ENCODE results near the gene CAPN3.

Gene CAPN3

DNA sequence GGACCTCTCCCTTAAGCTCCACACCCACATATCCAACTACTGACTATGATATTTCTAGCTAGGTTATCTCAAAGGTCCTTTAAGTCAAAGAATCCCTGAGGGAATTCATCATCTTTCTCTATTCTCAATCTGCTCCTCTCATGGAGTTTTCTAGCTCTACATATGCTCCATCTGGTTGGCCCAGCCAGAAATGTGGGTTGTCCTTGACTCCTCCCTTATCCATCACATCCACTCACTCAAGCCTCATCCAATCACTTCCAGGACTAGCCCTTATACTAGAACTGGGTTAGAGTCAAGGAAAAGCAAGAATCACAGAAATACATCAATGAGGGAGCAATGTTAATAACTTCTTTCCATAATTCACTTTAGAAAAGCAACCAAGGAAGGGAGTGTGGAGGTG, 86.2 kb downstream of the CAPN3 start:
- no peak for DNase-seq (ENCODE audit: low read depth)
- H3K4me3 ChIP-seq (ENCODE audit: low read length): no peak overlapping the region
- TF ChIP-seq, protein P1, sequence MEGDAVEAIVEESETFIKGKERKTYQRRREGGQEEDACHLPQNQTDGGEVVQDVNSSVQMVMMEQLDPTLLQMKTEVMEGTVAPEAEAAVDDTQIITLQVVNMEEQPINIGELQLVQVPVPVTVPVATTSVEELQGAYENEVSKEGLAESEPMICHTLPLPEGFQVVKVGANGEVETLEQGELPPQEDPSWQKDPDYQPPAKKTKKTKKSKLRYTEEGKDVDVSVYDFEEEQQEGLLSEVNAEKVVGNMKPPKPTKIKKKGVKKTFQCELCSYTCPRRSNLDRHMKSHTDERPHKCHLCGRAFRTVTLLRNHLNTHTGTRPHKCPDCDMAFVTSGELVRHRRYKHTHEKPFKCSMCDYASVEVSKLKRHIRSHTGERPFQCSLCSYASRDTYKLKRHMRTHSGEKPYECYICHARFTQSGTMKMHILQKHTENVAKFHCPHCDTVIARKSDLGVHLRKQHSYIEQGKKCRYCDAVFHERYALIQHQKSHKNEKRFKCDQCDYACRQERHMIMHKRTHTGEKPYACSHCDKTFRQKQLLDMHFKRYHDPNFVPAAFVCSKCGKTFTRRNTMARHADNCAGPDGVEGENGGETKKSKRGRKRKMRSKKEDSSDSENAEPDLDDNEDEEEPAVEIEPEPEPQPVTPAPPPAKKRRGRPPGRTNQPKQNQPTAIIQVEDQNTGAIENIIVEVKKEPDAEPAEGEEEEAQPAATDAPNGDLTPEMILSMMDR (IDR thresholded peaks at IDR 0.05; ENCODE audit: insufficient read depth, low read depth, low read length, missing control alignments): no peak

DNA sequence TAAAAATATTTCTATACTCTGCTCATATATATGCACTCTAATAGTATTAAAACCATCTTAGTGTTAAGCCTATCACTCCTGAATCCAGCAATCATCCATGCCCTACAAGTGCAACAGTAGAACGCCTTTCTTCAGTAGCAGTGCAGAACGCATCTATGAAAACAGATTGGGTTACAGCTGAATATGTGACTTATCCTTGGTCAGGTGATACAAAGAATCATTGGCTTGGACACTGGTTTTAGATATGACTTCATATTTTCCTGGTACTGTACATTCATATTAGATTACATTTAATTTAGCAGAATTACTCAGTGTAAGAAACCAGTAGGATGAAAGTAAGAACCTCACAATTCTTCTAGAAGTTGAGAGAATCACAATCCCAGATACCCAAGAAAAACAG, 88.3 kb downstream of the CAPN3 start:
- TF ChIP-seq, protein P1 (IDR thresholded peaks at IDR 0.05; ENCODE audit: insufficient read depth, low read depth, low read length, missing control alignments): no peak
- no peak for DNase-seq (ENCODE audit: low read depth)
- H3K4me3 ChIP-seq (ENCODE audit: low read length): no peak overlapping the region

DNA sequence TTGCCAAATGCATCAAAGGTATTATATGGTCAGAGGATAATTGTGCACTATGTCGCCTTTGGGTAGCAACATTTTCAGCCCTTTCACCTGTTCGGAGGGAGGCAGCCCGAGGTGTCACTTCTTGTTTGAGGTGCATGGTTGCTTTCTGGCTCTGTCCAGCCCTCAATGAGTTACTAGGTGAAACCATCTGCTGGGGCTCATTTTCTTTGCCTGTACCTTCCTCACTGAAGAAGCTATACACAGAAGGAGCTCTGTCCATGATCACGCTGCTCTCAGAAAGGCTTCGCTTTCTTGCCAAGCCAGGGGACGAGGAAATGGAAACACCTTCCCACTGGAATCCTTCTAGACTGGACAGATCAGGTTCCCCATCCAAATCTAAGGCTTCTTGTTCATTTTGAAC, 89.0 kb downstream of the CAPN3 start:
- H3K4me3 ChIP-seq (ENCODE audit: low read length): no peak overlapping the region
- no peak for DNase-seq (ENCODE audit: low read depth)
- TF ChIP-seq, protein P1 (IDR thresholded peaks at IDR 0.05; ENCODE audit: insufficient read depth, low read depth, low read length, missing control alignments): no peak

DNA sequence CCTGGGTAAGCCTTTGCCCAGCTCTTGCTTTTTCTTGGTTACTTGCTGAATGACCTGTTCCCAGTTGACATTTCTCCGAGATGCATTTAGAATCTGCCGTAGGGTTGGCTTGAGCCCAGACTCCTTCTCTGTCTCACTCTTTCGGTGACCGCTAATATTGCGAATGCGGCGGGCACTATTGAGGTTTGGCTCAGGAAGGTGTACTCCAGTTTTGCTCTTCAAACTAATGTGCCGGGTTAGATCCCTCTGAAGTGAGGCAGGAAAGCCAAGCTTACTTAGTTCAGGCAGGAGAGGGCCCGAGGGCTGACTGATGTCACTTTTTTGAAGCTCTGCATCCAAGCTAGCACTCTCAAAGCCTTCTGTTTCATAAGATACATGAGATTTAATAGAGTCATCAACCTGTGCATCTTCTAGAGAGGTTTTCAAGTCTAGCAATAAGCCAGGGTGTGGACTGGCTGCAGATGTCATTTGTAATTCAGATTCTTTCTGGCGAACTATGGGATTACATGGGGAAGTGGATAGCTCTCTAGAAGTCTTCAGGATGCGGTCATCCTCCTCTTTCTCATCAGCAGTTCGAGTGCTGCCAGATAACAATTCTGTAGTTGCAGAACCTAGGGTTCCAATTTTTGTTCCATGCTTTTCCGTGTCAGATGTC, 90.6 kb downstream of the CAPN3 start:
- TF ChIP-seq, protein P1 (IDR thresholded peaks at IDR 0.05; ENCODE audit: insufficient read depth, low read depth, low read length, missing control alignments): no peak
- DNase-seq (ENCODE audit: low read depth): no peak
- H3K4me3 ChIP-seq (ENCODE audit: low read length): no peak overlapping the region

DNA sequence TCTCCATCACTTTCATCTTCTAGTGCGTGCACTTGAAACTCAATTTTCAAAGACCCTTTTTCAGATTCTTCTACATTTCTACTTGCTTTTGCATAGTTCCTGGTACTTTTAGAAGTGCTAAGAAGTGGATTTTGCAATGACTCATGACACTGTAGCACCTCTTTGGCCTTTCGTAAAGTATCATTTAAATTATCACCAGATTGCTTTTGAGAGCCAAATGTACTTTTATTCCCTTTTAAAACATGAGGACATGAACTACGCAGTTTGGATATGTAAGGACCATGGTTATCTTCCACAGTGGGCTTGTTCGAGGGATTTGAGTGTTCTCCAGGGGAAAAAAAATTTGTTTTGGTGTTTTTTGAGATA, 91.1 kb downstream of the CAPN3 start:
- no peak overlapping the region for H3K4me3 ChIP-seq (ENCODE audit: low read length)
- no peak for DNase-seq (ENCODE audit: low read depth)

DNA sequence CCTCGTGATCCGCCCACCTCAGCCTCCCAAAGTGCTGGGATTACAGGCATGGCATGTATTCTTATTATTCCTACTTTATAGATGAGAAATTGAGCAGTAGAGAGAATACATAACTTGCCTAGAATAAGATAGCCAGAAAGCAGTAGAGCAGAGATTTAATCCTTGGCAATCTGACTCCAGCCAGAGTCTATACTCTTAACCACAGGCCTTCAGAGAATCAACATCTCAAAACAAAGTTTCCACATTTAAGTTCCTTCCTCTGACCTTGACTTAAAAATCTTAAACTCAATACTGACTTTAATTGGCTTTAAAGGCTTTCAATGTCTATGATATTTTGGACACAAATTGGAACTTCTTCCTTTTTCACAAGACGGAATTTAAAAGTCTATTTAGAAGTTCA, 94.5 kb downstream of the CAPN3 start:
- TF ChIP-seq, protein P1 (IDR thresholded peaks at IDR 0.05; ENCODE audit: insufficient read depth, low read depth, low read length, missing control alignments): no peak
- DNase-seq (ENCODE audit: low read depth): no peak
- H3K4me3 ChIP-seq (ENCODE audit: low read length): no peak overlapping the region

More for the DNA sequence above, 91.1 kb downstream of the CAPN3 start:
- TF ChIP-seq, protein P1 (IDR thresholded peaks at IDR 0.05; ENCODE audit: insufficient read depth, low read depth, low read length, missing control alignments): no peak

DNA sequence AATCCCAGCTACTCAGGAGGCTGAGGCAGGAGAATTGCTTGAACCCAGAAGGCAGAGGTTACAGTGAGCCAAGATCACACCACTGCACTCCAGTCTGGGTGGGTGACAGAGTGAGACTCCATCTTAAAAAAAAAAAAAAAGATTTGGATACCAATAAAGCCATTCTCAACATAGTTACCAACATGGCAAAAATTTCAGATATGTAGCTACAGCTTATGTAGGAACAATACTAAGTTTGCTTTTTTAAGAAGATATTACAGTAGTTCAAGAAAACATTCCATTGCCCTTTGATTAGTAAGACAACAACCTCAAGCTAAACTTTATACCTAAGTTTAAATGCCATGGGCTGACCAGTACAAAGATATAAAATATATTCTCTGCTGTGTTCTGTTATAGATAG, 97.2 kb downstream of the CAPN3 start:
- H3K4me3 ChIP-seq (ENCODE audit: low read length): no peak overlapping the region
- TF ChIP-seq, protein P1 (IDR thresholded peaks at IDR 0.05; ENCODE audit: insufficient read depth, low read depth, low read length, missing control alignments): no peak
- DNase-seq (ENCODE audit: low read depth): no peak

Data from epithelial cell of esophagus (primary cell).